ENCODE results near the gene CR1L.
"Not testable (repeated sequence)": the region's sequence is repeated elsewhere in the genome, so short reads cannot be mapped to it uniquely, and the experiment has no call there.

CR1L gene

GRCh38 chr1:207745839-207746767, 101.2 kb downstream of the CR1L start:
- peak; percentile 32 for DNase-seq (ENCODE audit: low read depth, low spot score)

- DNase-seq (ENCODE audit: low read depth, low spot score), result no peak
These were observed 102.9 kb downstream of the CR1L start for GRCh38 chr1:207747627-207748492.

DNA sequence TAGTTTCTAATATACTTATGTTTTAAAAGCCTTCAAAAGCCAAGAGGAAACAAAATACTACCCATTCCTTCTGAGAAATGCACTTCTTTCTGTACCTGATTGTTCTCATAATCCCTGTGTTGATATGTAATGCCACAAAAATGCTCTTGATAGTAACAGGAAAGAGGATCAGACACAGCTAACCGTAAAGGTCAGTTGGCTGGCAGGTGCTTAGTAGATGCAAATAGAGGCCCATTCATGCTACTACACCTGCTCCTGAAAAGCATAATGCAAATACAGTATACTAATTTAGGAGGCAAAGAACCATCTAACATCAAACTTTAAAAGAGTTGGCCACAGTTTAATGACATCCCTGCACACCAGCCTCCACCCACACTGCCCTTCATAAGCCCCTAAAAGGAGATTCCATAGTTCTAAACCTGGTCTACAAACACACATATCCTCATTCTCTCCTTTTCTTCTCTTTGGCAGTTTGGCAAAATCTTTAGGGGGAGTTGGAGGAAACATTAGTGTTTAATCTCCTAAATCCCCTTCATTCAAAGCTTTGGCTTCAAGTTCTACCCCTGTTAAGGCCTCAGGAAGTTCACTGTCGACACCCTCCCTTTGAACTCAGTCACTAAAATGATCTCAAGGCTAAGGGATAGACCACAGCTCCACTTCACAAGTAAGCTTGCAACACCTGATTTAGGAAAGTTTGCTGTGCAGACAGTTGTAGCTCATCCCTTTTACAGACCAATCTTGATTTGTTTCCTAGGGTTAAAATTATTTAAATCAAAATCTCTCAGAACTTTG, 104.0 kb downstream of the CR1L start:
- no peak for DNase-seq (ENCODE audit: low read depth, low spot score)

DNA sequence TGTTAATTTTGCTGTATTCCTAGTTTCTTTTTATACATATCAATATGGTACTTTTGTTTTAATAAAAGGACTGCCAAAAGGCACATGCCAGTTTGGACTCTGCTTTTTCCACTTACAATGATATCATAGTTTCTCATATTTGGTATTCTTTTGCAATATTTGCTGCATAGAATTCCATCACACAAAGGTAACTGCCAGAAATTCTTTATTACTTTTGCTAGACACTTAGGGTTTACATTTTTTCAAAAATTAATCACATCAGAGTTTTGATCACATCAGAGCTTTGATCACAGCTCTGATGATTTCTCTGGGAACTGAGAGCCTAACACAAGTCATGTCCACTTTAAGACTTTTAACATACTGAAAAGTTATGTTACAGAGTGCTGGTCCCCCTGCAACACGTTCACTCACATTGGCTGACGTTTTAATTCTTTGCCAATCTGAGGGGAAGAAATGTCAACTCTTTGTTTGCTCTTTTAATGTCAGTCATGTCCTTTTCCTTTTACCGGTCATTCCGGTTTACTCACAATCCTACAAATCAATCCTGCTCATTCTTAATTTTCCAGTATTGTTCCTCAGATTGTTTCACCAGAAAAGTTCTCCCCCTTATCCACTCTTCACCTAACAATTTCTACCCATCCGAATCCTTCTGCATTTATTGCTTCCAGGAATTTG, 105.8 kb downstream of the CR1L start:
- no peak for DNase-seq (ENCODE audit: low read depth, low spot score)

DNA sequence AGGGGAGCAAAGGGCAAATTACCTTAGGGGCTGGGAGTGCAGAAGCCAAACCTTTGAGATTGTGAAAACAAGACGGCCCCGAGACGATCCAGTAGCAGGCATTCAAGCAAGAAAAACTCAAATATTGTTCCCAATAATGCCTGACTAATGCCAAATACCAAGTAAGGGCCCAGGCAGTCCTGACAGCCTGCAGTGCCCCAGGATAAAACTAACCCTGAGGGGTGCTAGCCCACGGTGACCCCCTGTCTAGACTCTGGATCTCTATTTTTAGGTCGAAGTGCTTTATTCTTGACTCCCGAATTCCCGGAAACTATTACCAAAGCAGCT, 106.5 kb downstream of the CR1L start:
- not testable (repeated sequence) for DNase-seq (ENCODE audit: low read depth, low spot score)

DNA sequence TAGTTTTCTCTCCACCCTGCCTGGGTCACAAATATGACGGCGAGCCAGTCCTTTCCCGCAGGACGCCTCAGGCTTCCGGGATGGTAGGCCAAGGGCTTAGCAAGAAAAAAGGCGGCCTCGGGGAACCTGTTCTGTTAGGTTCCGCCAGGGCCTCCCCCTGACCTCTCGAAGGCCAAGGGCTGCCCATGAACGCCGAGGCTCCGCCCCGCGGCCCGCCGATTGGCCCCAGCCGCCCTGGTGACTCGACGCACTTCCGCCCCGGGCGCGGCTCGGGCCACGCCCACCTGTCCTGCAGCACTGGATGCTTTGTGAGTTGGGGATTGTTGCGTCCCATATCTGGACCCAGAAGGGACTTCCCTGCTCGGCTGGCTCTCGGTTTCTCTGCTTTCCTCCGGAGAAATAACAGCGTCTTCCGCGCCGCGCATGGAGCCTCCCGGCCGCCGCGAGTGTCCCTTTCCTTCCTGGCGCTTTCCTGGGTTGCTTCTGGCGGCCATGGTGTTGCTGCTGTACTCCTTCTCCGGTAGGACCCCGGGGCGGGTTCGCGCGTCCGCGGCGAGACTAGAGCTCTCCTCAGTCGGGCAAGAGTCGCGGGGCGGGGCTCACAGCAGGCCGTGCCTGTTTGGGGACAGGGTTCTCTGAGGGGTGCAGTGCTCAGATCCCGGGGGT, 107.0 kb downstream of the CR1L start, which contains the start of gene CD46:
CD46 (plus strand) TSS at position 265 of the 666 bp plus-strand sequence; CDS start at position 424, 159 bp downstream.
- peak; percentile 98 for DNase-seq (ENCODE audit: low read depth, low spot score)

DNA sequence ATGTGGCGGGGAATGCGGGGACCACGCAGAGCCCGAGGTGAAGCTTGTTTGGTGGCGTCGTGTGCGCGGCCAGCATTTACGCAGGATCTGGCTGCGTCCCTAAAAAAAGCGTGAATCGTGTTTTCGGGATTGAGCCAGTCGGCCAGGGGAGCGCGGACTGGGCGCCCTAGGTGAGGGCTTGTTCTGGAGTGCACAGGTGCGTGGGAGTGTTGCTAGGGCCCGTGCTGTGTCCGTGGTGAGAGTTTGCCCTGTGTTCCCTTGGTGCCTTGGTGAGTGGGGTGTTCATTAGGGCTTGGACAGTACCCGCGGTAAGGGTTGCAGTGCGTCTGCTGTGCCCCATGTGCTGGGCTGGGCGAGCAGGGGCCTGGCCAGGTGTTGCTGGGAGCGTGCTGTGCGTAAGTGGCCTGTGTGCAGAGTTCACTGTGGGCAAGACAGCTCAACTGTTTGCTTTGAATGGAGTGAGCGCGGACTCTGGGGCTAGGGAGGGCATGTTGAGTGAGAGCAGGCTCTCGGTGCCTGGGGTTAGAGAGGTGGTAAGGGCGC, 107.6 kb downstream of the CR1L start:
- peak; percentile 61 for DNase-seq (ENCODE audit: low read depth, low spot score)

DNA sequence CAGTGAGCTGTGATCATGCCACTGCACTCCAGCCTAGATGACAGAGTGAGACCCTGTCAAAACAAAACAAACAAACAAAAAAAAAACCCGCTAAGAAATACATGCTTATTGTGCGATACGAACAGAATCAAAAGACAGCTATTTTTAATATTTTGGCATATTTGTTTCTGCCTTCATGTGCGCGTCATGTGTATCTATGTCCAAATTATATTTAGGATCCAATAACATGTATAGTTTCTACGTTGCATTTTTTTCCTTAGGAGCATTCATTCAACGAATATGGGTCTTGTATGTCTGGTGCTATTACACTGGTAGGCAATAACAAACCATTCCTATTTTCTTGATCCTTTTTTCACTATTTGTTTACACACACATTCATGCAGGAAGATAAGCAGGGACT, 108.7 kb downstream of the CR1L start:
- DNase-seq (ENCODE audit: low read depth, low spot score), result no peak

DNA sequence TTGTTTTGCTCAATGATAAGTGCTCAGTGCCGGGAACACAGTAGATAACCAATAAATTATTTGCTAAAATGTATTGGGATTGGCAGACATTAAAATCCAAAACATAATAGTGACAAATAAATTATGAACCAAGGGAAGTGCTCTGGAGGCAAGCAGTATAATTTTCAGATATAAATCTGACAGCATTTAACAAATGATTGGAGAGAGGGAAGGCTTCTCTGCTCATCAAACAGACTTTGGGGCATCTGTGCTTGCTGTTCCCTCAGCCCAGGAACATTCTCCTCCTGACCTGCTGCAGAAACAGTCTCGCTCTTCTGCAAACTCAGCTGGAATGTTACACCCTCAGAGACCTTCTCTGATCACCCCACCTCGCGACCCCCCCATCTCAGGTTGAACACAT, 109.1 kb downstream of the CR1L start:
- no peak for DNase-seq (ENCODE audit: low read depth, low spot score)

DNA sequence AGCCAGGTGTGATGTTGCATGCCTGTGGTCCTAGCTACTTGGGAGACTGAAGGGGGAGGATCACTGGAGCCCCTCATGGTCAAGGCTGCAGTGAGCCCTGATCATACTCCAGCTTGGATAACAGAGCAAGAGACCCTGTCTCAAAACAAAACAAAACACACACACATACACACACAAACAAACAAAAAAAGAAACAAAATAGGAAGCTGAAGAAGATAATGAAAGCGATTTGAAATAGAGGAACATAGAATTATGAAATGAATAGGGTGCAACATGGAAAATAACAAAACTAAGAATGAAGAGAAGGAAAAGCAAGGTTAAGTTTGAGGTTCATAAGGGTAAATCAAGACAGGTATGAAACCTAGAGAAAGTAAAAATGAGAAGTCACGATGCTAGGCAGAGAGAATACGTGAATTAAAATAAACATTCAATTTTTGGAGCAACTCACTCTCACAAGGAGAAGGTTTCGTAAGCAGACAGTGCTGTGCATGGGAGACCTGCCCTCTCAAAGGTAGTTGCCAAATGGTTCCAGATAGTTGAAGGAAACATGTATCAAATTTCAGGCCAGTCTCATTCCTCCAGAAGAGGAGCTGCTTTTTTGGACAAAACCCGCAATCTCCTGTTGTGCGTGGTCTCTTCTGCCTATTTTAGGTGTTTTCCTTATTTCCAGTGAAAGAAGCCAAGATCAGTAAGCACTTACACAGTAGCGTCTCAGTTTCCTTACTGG, 110.2 kb downstream of the CR1L start:
- DNase-seq (ENCODE audit: low read depth, low spot score), result no peak

GRCh38 chr1:207755846-207756693, 111.1 kb downstream of the CR1L start:
- no peak for DNase-seq (ENCODE audit: low read depth, low spot score)

DNA sequence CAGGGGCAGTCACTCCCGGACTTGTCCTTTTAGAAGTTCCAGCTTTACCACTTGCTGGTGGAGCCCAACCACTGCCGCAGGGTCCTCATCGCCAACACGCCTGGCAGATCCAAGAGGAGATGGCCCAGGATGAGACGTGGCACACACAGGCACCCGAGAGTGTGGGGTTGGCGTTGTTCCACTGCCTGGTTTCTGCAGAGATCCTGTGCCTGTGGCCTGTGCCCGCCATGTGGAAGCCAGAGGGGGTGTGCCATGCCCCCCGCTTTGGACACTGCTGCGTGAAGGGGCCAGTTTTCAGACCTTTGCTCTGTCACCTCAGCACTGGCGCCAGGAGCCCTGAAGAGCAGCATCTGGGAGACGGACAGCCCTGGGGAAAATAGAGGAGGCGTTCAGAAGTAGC, 117.7 kb downstream of the CR1L start:
- no peak for DNase-seq (ENCODE audit: low read depth, low spot score)

GRCh38 chr1:207763091-207763490, 118.2 kb downstream of the CR1L start:
- DNase-seq (ENCODE audit: low read depth, low spot score), result no peak

- DNase-seq (ENCODE audit: low read depth, low spot score), result no peak
These were observed 119.0 kb downstream of the CR1L start for GRCh38 chr1:207763972-207764371.

DNA sequence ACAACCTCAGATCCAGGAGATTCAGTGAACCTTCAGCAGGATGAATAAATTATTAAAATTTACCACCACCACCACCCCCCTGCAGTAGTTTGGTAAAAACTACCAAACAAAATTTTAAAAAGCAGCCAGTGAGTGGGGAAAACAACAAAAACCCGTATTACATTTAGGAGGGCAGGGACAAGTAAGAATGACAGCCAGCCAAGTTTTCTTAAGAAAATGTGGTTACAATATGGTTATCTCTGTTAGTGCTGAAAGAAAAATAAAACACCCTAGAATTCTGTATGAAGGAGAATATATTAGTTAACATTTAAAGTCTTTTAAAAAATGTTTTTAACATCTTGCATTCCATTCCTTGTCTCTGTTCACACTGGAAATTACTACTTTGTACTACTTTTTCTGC, 121.6 kb downstream of the CR1L start:
- no peak for DNase-seq (ENCODE audit: low read depth, low spot score)

GRCh38 chr1:207770514-207770913, 125.6 kb downstream of the CR1L start:
- DNase-seq (ENCODE audit: low read depth, low spot score), result not testable (repeated sequence)
